ENCODE data around the gene MTIF3.

DNA sequence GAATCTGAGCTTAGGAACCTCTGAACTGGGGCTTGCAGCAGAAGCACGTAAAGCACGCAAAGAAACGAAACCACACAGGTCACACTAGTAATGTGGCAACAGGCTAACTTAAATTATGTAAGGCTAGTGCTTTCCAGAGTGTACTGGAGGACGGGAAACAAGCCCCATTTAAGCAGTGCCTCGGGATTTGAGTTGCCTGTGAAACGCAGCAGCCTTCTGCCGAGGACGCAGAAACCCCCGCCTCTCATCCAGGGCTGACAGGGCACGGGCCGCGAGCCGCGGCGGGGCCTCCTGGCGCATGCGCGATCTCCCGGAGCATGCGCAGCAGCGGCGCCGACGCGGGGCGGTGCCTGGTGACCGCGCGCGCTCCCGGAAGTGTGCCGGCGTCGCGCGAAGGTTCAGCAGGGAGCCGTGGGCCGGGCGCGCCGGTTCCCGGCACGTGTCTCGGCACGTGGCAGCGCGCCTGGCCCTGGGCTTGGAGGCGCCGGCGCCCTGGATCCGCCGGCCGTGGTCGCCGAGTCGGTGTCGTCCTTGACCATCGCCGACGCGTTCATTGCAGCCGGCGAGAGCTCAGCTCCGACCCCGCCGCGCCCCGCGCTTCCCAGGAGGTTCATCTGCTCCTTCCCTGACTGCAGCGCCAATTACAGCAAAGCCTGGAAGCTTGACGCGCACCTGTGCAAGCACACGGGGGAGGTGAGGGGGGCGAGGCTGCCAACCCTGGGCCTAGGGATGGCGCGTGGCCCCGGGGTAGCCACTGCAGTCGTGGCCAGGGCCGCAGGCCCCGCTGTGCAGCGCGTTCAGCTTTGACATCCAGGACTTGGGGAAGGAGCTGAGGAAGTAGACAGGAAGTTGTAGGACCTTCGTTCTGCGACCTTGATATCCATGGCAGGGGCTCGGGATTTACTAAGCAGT, 25.9 kb downstream of the MTIF3 start, which contains the start of gene GTF3A:
- TF ChIP-seq EZH2 (IDR thresholded peaks at IDR 0.05; ENCODE audit: insufficient read depth, low read length): no peak
- TF ChIP-seq, protein P1, sequence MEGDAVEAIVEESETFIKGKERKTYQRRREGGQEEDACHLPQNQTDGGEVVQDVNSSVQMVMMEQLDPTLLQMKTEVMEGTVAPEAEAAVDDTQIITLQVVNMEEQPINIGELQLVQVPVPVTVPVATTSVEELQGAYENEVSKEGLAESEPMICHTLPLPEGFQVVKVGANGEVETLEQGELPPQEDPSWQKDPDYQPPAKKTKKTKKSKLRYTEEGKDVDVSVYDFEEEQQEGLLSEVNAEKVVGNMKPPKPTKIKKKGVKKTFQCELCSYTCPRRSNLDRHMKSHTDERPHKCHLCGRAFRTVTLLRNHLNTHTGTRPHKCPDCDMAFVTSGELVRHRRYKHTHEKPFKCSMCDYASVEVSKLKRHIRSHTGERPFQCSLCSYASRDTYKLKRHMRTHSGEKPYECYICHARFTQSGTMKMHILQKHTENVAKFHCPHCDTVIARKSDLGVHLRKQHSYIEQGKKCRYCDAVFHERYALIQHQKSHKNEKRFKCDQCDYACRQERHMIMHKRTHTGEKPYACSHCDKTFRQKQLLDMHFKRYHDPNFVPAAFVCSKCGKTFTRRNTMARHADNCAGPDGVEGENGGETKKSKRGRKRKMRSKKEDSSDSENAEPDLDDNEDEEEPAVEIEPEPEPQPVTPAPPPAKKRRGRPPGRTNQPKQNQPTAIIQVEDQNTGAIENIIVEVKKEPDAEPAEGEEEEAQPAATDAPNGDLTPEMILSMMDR (IDR thresholded peaks at IDR 0.05; ENCODE audit: insufficient read depth, low read depth, low read length): no peak

Data from astrocyte (in vitro differentiated cells and primary cell).